ENCODE results near the gene CHRNG.

GRCh38 chr2:232541195-232541960 lies 1.9 kb downstream of the CHRNG start:
- TF ChIP-seq, protein P1, sequence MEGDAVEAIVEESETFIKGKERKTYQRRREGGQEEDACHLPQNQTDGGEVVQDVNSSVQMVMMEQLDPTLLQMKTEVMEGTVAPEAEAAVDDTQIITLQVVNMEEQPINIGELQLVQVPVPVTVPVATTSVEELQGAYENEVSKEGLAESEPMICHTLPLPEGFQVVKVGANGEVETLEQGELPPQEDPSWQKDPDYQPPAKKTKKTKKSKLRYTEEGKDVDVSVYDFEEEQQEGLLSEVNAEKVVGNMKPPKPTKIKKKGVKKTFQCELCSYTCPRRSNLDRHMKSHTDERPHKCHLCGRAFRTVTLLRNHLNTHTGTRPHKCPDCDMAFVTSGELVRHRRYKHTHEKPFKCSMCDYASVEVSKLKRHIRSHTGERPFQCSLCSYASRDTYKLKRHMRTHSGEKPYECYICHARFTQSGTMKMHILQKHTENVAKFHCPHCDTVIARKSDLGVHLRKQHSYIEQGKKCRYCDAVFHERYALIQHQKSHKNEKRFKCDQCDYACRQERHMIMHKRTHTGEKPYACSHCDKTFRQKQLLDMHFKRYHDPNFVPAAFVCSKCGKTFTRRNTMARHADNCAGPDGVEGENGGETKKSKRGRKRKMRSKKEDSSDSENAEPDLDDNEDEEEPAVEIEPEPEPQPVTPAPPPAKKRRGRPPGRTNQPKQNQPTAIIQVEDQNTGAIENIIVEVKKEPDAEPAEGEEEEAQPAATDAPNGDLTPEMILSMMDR (IDR thresholded peaks at IDR 0.05; ENCODE audit: insufficient read depth, low read depth, low read length): no peak
- TF ChIP-seq EZH2 (IDR thresholded peaks at IDR 0.05; ENCODE audit: insufficient read depth, low read length): no peak
